GM12874 (cell line): ENCODE results near the gene STAT2.

Experiments used
- TF ChIP-seq, protein P1 (sequence below): IDR thresholded peaks from 2 replicates; pipeline ENCODE4 v1.5.1; 2011; ENCODE audit warnings: low read depth, mild to moderate bottlenecking, control low read depth, low read length, moderate library complexity; ENCODE audit not compliant: insufficient read depth

Gene STAT2

GRCh38 chr12:56366948-56367347, 7.0 kb upstream of the STAT2 start:
- TF ChIP-seq, protein P1, sequence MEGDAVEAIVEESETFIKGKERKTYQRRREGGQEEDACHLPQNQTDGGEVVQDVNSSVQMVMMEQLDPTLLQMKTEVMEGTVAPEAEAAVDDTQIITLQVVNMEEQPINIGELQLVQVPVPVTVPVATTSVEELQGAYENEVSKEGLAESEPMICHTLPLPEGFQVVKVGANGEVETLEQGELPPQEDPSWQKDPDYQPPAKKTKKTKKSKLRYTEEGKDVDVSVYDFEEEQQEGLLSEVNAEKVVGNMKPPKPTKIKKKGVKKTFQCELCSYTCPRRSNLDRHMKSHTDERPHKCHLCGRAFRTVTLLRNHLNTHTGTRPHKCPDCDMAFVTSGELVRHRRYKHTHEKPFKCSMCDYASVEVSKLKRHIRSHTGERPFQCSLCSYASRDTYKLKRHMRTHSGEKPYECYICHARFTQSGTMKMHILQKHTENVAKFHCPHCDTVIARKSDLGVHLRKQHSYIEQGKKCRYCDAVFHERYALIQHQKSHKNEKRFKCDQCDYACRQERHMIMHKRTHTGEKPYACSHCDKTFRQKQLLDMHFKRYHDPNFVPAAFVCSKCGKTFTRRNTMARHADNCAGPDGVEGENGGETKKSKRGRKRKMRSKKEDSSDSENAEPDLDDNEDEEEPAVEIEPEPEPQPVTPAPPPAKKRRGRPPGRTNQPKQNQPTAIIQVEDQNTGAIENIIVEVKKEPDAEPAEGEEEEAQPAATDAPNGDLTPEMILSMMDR = no peak

DNA sequence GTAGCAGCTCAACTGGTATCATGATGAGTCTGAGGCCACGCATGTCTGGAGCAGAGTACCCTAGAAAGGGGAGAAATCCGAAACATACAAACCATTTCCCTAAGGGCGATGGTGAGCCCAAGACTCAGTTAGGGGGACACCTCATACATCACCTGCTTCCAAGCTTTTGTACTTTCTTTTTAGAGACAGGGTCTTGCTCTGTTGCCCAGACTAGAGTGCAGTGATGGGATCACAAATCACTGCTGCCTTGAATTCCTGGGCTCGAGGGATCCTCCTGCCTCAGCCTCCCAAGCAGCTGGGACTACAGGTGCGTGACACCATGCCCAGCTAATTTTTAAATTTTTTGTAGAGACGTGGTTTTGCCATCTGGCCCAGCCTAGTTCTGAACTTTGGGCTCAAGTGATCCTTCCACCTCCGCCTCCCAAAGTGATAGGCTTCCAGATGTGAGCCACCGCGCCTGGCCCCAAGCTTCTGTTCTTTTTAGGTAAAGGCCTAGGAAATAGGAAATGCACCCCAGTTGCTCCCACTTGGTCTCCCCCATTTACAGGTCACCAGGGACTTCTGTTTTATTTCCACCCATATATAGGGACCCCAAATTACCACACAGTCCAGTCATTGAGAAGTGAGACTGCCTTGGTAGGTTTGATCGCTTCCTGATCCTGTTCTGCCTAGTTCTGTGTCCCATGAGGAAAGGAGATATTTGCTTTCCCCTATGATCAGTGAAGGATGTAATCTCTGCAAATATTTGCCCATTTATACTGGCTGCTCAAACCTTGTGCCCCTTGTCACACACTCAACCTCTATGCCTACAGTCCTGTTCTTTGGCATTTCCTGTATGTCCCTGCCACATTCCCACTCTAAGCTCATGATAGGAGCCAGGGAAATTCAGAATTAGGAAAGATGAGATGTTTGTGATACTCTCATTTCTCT, 2.5 kb upstream of the STAT2 start, which contains the start of gene APOF:
Gene APOF, minus strand, starts transcription at position 728 of the 930 bp plus-strand sequence. Its CDS starts 112 bp downstream, at position 616.
- TF ChIP-seq, protein P1 = no peak

DNA sequence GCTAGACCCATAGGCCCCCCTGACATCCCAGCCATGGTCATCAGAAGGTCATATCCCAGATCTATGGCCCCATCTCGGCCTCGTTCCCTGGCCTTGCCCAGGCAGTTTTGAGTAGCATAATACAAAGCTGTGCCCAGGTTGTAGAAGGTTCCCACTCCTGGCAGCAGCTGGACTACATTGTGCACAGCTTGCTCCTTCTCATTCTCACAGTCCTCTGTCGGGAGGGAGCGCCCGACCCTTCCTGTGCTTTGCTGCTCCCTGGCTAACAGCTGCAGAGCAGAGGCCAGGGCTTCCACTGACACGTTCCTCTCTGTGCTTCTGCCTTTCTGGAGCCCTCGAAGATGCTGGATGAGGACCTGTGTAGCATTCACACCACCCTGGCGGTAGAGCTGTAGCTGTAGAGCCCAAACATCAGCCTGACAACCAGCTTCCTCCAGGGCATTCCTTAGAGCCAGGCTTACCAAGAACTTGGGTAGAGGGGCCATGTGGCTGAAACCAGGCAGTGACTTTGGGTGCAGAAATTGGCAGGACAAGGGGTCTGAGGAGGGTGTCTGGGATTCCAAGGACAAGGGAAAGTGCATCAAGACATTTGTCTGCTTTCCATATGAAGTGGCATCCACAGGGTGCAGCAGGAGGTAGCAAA, 1.7 kb upstream of the STAT2 start:
- TF ChIP-seq, protein P1 = no peak

- TF ChIP-seq, protein P1 = no peak
These were observed 923 bp downstream of the STAT2 start for GRCh38 chr12:56358836-56359532.

GRCh38 chr12:56351325-56351724, 8.6 kb downstream of the STAT2 start:
- TF ChIP-seq, protein P1 = no peak

- TF ChIP-seq, protein P1 = no peak
These were observed 9.2 kb downstream of the STAT2 start for GRCh38 chr12:56350662-56351061.

DNA sequence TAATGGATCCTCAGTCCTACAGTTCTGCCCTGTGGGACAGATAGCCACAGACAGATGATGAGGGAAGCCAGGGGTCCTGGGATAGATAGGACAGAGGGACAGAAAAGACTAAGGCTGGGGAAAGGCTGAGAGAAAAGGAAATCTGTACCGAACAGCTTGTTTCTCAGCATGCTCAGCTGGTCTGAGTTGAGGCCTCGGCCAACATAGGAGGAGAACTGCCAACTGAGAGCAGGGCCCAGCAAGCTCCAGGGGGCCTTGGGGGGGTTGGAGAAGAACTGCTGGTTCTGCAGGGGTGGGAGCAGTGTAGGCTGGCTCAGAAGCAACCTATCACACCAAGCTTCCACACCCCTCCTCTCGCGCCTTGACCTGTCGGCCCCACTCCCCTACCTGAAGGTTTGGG, 11.1 kb downstream of the STAT2 start:
- TF ChIP-seq, protein P1 = no peak
